RPMI8226 (cell line): ENCODE measurements around the gene CCR8.
A peak's percentile ranks its signal among the peaks of the same experiment; 100 is the strongest.
"Not testable (repeated sequence)": the region's sequence is repeated elsewhere in the genome, so short reads cannot be mapped to it uniquely, and the experiment has no call there.

Experiments used
- DNase-seq: peaks from one replicate; pipeline ENCODE4 v3.0.0-alpha.2; 2015

CCR8 gene

DNA sequence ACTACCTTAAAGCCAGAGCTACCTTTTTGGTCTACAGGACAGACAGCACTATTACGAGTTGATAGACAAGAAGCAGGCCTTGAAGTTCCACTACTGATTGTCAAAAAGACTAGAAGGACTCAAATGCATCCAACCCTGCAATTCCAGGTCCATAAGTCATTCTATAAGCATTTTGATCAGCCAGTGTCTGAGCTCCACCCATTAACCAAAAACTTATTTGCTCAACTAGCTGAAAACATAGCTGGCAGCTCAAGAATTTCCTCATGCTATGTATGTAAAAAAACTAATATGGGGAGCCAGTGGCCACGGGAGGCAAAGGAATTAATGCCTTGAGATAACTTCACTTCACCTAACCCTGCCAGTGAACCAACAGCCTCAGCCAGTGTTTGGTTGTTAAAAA, 21.6 kb downstream of the CCR8 start:
- DNase-seq, result not testable (repeated sequence)

DNA sequence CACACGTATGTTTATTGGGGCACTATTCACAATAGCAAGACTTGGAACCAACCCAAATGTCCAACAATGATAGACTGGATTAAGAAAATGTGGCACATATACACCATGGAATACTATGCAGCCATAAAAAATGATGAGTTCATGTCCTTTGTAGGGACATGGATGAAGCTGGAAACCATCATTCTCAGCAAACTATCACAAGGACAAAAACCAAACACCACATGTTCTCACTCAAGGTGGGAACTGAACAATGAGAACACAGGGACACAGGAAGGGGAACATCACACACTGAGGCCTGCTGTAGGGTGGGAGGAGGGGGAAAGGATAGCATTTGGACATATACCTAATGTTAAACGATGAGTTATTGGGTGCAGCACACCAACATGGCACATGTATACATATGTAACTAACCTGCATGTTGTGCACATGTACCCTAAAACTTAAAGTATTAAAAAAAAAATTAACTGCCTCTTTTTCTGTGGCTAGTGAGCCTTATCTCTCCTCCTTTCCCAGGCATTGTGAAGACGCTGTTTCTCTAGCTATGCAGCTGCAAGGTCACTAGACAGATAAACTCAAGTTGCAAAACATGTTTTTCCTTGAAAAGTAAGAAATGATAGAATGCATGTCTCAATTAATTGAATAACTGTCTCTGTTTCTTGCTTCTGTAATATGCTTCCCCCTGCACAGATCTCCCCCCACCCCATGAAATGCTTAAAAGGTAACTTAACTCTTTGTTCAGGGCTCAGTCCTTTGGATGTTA, 23.8 kb downstream of the CCR8 start:
- not testable (repeated sequence) for DNase-seq

DNA sequence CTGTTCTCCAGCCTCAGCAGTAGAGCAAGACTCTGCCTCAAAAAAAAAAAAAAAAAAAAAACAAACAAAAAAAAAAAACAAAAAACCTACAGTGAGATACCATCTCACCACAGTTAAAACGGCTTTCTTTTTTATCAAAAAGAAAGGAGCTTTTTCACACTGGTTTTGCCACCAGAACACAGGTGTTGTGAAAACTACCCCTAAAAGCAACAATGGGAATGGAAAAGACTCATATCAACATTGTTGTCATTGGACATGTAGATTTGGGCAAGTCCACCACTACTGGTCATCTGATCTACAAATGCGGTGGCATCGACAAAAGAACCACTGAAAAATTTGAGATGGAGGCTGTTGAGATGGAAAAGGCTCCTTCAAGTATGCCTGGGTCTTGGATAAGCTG, 28.8 kb downstream of the CCR8 start:
- DNase-seq, result no peak

GRCh38 chr3:39361252-39361927, 31.9 kb downstream of the CCR8 start:
- DNase-seq, result no peak

GRCh38 chr3:39362192-39362591, 32.7 kb downstream of the CCR8 start:
- no peak for DNase-seq

DNA sequence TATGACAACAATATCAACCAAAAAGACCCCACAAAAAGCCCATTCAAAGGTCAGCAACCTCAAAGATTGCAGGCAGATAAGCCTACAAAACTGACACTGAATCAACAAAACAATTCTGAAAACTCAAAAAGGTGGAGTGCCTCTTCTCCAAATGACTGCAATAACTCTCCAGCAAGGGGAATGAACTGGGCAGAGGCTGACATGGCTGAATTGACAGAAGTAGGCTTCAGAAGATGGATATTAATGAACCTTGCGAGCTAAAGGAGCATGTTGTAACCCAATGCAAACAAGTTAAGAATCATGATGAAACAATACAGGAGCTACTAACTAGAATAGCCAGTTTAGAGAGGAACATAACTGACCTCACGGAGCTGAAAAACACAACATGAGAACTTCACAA, 33.3 kb downstream of the CCR8 start:
- no peak for DNase-seq

DNA sequence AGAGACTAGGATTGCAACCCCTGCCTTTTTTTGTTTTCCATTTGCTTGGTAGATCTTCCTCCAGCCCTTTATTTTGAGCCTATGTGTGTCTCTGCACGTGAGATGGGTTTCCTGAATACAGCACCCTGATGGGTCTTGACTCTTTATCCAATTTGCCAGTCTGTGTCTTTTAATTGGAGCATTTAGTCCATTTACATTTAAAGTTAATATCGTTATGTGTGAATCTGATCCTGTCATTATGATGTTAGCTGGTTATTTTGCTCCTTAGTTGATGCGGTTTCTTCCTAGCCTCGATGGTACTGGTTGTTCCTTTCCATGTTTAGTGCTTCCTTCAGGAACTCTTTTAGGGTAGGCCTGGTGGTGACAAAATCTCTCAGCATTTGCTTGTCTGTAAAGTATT, 40.9 kb downstream of the CCR8 start:
- DNase-seq, result not testable (repeated sequence)

DNA sequence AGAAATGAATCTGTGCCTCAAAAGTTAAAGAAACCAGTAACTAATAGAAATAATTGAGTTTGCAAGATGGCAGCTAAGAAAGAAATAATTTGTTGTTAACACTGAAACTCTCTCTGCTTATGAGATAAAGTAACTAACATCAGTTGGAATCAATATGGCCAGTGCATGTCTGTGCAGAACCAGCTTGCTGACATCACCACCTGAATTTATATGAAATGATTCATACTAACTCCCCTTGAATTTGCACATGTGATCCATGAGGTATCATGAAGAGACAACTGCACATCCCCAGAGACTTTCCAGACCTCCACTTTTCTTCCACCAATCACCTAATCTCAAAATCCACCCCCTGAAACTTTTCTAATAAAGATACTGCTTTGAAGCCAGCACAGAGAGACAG, 43.3 kb downstream of the CCR8 start:
- no peak for DNase-seq

DNA sequence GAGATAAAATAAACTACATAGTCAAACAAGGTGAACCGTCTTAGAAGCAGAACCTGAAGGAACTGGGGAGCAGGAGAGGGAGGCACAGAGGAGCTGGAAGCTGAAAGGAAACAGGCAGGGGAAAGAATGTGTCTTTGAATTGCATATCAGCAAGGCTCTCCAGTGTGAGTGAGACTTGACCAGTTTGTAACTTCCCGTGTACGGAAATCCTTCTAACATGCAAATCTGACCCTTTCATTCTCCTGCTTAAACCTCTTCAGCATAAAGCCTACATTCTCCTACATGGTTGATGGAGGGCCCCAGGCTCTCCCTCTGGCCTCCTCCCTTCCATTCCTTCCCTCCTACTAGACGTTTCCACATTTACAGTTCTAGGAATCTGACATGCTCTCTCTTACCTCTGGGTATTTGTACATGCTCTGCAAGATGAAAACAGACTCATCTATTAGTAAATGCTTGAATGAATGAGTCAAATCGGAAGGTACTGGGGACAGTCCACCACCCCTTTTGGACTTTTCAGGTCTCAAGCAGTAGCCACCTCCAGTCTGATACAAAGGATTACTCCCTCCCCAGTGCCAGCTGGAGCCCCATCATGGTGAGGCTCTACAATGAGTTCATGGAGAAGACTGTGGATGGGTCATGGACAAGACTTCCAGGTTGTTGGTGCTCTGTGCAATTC, 47.6 kb downstream of the CCR8 start:
- DNase-seq, result no peak

DNA sequence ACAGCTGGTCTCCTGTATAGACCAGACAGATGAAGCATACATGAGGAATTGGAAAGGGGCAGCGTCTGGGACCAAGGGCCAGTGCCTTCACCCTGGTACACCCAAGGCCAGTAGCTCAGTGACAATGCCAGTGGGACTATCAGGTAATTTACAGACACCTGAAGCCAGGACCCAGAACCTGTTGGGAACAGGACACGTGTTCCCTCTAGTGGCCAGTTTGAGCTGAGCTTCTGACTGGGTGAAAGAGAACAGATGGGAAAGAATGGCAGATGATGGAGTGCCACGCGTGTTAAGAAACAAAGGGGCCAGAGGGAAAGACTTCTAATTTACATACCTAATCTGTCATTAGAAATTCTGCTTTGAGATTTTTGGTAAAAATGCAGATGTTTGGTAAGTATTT, 48.6 kb downstream of the CCR8 start:
- peak; percentile 74 for DNase-seq

- no peak for DNase-seq
Observed at GRCh38 chr3:39378957-39379777, 49.7 kb downstream of the CCR8 start.

DNA sequence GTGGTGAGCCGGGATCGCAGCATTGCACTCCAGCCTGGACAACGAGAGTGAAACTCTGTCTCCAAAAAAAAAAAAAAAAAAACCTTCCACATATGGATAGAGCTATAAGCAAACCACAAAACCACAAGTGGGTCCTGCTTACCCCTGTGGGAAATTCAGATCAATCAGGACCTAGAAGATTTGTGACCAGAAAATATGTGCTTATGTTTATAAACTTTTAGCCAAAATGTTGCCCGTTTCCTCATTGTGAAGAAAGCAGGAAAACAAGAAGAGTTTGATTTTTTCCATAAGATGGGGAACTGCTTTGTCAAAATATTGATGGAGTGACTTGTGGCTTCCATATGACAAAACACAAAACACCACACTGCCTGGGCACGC, 50.3 kb downstream of the CCR8 start:
- no peak for DNase-seq

DNA sequence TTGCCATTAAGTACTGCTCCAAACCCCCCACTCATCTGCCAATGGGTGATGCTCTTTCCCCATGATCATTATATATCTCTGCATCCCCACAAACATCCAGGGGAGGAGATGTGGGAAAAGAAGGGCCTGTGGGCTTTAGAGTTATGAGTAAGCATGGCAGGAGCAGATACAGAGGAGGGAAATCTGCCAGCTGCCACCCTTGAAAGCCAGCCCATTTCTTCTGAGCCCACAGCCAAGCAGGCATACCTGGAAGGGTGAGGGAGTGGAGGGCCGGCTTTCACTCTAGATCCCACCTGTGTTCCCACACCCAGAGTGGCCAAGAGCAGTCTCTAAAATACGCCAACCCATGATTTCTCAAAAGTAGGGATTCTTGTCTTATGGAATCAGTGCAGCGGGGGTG, 51.9 kb downstream of the CCR8 start:
- no peak for DNase-seq
